ENCODE results near the gene S100A2. TPM values are rescaled to one million over a fixed set of nuclear protein-coding genes. Genes with fewer than 3 reads are reported as not detected.

Gene S100A2
- total and polyA plus RNA-seq, 2 donors (not counting 3 experiments of a cell fraction or from before 2014, with no cell fraction given): 4.0 to 4.3 TPM

DNA sequence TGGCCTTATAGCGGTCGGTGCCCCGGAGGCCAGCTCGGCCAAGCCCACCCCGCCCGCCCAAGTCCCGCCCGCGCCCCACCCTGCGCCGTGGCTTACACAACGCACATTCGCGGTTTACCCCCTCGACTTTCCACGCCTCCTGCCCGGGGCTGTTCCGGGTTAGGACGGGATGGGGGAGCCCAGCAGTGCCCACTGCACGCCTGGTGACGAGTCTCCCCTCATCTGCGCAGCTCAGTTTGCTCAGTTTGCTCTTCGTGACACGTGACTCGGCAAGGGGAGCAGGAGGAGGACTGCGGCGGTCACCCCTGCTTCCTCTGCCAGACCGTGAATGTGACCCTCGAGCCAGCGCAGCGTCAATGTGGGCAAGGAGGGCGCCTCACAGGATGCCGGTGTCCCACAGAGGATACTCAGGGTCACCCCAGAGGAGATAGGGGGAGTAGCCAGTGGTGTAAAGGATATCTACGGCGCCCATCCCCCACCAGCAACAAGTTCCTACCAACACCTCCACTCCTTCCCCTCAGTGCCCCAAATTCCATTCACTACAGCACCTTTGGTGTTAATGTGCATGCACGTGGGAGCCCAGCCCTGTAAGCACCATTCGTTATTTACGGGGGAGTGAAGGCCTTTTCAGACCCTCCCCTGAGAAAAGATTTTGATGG lies 29.5 kb downstream of the S100A2 start:
- Histone ChIP-seq H4K20me1 (replicated peaks; ENCODE audit: control insufficient read depth, extremely low read depth, insufficient read depth, low read length) (no peaks in the 10 kb centered on the region), H3K9me1 (replicated peaks; ENCODE audit: control insufficient read depth, extremely low read depth, insufficient read depth, low read length) (no peaks in the 10 kb centered on the region), H3K27ac (ENCODE audit: insufficient read depth, low read depth, low read length) (peak overlapping the region; percentile 96), H3K9me3 (replicated peaks; ENCODE audit: control insufficient read depth, insufficient read depth, low read length) (no peaks in the 10 kb centered on the region), H3K27me3 (ENCODE audit: control insufficient read depth in 2 of 2, insufficient read depth in 2 of 2, low read length in 2 of 2) (no peaks in the 10 kb centered on the region), H2AFZ (ENCODE audit: low read depth, low read length) (peak overlapping the region; percentile 14), H3K4me1 (ENCODE audit: control insufficient read depth, extremely low read depth, insufficient read depth, low read length) (peaks cover 43% of the 10 kb centered on the region), H3K4me2 (ENCODE audit: insufficient read depth, low read length) (peak overlapping the region; percentile 13), H3K79me2 (ENCODE audit: control insufficient read depth, insufficient read depth, low read length) (peaks cover 15% of the 10 kb centered on the region), H3K4me3 (replicated peaks in 1 of 3; ENCODE audit: insufficient read depth in 1 of 3, low read depth in 1 of 3, low read length in 3 of 3) (peak overlapping the region in 2 of 3 experiments; percentile 81 to 84), H3K36me3 (ENCODE audit: control insufficient read depth in 2 of 2, extremely low read depth in 1 of 2, insufficient read depth in 2 of 2, low read length in 2 of 2) (no peaks in the 10 kb centered on the region), H3K9ac (replicated peaks; ENCODE audit: extremely low read depth, insufficient read depth, low read length) (peak overlapping the region; percentile 86)
- BruUV-seq (replicated peaks): no TSS peak
- ChIA-PET CTCF (interaction anchor here (0.7 to 5.8 kb wide), 10 partner anchors 8 to 91 kb away, joined by 3 to 216 read pairs (median 5); partner anchors contain the start of gene S100A13), POLR2A (interaction anchor here (1.0 to 3.9 kb wide), 4 partner anchors 9 to 98 kb away, joined by 5 to 32 read pairs (median 6); partner anchors contain the start of genes CHTOP, S100A2 and S100A4)
- DNase-seq (ENCODE audit: low read depth, low spot score) (peak; percentile 76), FAIRE-seq (peak; percentile 85)
- TF ChIP-seq, protein P1, sequence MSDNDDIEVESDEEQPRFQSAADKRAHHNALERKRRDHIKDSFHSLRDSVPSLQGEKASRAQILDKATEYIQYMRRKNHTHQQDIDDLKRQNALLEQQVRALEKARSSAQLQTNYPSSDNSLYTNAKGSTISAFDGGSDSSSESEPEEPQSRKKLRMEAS (IDR thresholded peaks at IDR 0.05; ENCODE audit: insufficient read depth, insufficient read length): peak; percentile 74
- TF ChIP-seq MYC (IDR thresholded peaks at IDR 0.05; ENCODE audit: low read depth, low read length) (no peak), POLR2A (IDR thresholded peaks at IDR 0.05; ENCODE audit: low read depth, low read length) (peak; percentile 61), FOS (IDR thresholded peaks at IDR 0.05; ENCODE audit: borderline replicate concordance, insufficient read depth, low read length) (no peak), JUN (IDR thresholded peaks at IDR 0.05; ENCODE audit: borderline replicate concordance, insufficient read depth, insufficient read length, low read depth) (no peak), POLR2AphosphoS5 (IDR thresholded peaks at IDR 0.05; ENCODE audit: insufficient read depth, low read depth, low read length) (peak; percentile 50)
- intact Hi-C loops (cut with micrococcal nuclease) (loop anchor here (1.0 kb wide), 1 partner anchor 13 kb away; the partner anchor contains the start of gene S100A3), dilution Hi-C loops (cut with MboI; ENCODE audit: extremely low pct_ligation_motif_present, low sequenced_read_pairs) (no loop called here)
